ENCODE results near the gene UTS2. TPM values are rescaled to one million over a fixed set of nuclear protein-coding genes. Genes with fewer than 3 reads are reported as not detected.
A peak's percentile ranks its signal among the peaks of the same experiment; 100 is the strongest.

The UTS2 gene
- polyA plus RNA-seq, 3 donors from 2014 or later, result 15.9 to 33.0 (median 20.1) TPM

DNA sequence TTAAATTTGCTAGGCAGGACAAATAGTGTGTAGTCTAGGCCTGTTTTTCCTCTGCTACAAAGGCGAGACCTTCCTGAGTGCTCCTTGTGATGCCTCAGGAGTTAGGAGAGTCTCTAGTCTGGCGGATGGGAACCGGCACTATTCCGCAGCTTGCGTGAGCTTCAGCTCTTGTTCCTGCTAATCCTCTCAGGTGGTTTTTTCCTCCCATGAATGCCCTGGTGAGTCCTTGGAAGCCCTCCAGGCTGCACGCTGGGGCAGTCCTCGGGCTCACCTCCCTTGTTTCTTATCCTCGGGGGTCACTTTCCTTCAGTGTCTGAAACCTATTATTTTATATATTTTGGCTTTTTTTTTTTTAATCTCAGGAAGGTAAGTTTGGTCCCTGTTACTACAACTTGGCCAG, 28.2 kb downstream of the UTS2 start:
- Mint-ChIP-seq H3K27me3 (ENCODE audit: low read depth in 3 of 3) (peaks cover 0 to 2% (median 0%) of the 10 kb centered on the region in 3 donors), H3K36me3 (peaks cover 14 to 48% (median 40%) of the 10 kb centered on the region in 3 donors), H3K9me3 (no peaks in the 10 kb centered on the region), H3K4me1 (peaks cover 8 to 15% of the 10 kb centered on the region in 2 donors), H3K4me3 (no peak overlapping the region), H3K27ac (no peak overlapping the region)
- no peak for DNase-seq

DNA sequence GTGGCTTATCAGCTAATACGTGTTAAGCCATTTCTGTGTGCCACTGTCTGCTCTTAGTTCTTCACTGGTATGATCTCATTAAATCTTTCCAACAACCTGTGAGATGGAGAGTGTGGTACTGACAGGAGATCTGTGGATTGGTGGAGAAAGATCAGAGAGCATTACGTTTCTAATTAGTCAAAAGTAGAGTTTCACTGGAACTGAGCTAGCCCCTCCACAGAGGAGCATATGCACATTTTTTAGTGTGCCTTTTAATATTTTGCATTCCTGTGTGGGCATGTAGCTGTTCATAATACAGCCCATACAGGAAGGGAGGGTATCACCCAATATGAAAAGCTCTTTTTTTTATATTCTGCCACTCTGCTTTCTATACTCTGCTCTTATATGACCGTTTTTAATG, 31.6 kb downstream of the UTS2 start:
- H3K4me1 Mint-ChIP-seq, result peaks cover 0 to under 1% of the 10 kb centered on the region in 2 donors
- DNase-seq, result no peak
- peaks cover 12 to 45% (median 36%) of the 10 kb centered on the region in 3 donors for H3K36me3 Mint-ChIP-seq
- H3K27ac Mint-ChIP-seq, result no peak overlapping the region
- no peaks in the 10 kb centered on the region for H3K9me3 Mint-ChIP-seq
- peaks cover 0 to 2% (median 0%) of the 10 kb centered on the region in 3 donors for H3K27me3 Mint-ChIP-seq (ENCODE audit: low read depth in 3 of 3)
- no peak overlapping the region for H3K4me3 Mint-ChIP-seq

DNA sequence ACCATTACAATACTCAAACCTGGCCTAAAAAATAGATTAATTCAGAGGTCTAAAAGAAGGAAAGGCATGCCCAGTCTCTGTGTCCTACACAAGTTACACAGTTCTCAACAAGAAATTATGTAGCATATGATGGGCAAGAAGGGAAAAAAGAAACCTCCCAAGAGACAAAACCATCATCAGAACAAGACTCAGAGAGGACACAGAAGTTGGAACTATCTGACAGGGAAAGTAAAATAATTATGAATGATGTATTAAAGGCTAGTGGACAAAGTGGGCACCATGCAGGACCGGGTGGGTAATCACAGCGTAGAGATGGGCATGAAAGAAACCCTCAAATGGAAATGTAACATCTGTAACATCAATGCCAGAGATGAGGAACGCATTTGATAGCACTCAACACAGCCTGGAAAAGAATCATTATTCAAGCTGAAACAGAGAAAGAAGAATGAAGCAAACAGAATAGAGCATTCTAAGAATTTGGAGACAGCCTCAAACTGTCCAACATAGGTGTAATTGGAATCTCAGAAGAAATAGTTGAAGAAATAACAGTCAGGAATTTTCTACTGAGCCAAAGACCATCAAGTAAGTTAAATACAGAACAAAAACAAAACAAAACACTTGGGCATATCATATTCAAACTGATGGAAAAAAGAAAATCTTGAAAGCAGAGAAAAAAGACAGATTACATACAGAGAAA, 39.0 kb downstream of the UTS2 start:
- Mint-ChIP-seq H3K36me3 (peaks cover 18 to 41% (median 30%) of the 10 kb centered on the region in 3 donors), H3K9me3 (peaks cover 9 to 17% (median 16%) of the 10 kb centered on the region in 6 donors), H3K27me3 (ENCODE audit: low read depth in 3 of 3) (no peaks in the 10 kb centered on the region), H3K4me1 (no peaks in the 10 kb centered on the region), H3K4me3 (no peak overlapping the region), H3K27ac (no peak overlapping the region)
- DNase-seq, result no peak

DNA sequence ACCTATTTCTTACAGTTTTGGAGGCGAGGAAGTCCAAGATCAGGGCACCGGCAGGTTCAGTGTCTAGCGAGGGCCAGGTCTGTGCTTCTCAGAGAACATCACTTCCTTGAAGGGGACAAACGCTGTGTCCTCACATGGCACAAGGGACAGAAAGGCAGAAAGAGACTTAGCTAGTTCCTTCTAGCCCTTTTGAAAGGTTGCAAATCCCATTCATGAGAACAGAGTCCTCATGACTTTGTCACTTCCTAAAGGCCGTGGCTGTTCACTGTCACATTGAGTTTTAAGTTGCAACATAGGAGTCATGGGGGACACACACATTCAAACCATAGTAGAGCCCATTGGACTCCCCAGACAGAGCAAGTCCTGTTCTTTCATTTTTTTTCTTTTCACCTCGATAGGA, 41.4 kb downstream of the UTS2 start:
- H3K36me3 Mint-ChIP-seq, result peaks cover 18 to 43% (median 30%) of the 10 kb centered on the region in 3 donors
- peak overlapping the region in 1 of 6 donors; percentile 65 for H3K27ac Mint-ChIP-seq
- no peak overlapping the region for H3K4me3 Mint-ChIP-seq
- DNase-seq, result no peak
- no peaks in the 10 kb centered on the region for H3K27me3 Mint-ChIP-seq (ENCODE audit: low read depth in 3 of 3)
- H3K9me3 Mint-ChIP-seq, result peaks cover 9 to 17% (median 16%) of the 10 kb centered on the region in 6 donors
- H3K4me1 Mint-ChIP-seq, result peaks cover 0 to 1% of the 10 kb centered on the region in 2 donors

DNA sequence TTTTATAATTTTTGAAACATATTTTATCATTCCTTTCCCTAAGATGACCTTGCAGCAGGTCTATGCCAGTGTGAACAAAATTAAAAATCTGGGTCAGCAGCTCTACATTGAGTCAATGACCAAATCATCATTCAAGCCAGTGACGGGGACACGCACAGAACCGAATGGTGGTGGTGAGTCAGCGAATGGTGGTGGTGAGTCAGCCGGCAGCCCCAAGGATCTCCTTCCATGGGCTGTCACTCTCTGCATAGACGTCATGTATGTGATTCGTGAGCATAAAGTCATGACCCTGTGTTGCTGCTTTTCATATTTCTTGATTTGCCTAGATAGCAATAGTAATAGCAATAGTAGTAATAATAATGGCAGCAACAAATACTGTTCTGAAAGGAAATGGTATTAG, 42.5 kb downstream of the UTS2 start:
- Mint-ChIP-seq H3K27me3 (ENCODE audit: low read depth in 3 of 3) (no peaks in the 10 kb centered on the region), H3K4me3 (no peak overlapping the region), H3K27ac (no peak overlapping the region), H3K4me1 (peaks cover 0 to 1% of the 10 kb centered on the region in 2 donors), H3K36me3 (peaks cover 21 to 43% (median 30%) of the 10 kb centered on the region in 3 donors), H3K9me3 (peaks cover 9 to 17% (median 16%) of the 10 kb centered on the region in 6 donors)
- no peak for DNase-seq

DNA sequence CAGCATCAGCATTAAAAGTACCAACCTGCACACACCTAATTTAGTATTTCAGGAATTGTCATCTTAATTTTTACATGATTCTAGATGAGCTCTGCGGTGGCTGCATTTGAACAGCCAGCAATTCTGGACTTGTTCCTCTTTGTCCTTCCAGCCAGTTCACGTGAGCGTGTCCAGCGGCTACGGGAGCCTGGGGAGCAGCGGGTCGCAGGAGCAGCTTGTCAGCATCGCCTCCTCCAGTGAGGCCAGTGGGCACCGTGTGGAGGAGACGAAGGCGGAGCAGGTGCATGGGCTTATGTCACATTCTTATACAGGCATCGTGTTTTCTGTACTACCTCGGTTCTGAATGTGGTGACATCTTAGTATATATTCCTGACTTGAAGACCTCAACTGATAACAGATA, 43.1 kb downstream of the UTS2 start:
- Mint-ChIP-seq H3K27ac (no peak overlapping the region), H3K27me3 (ENCODE audit: low read depth in 3 of 3) (no peaks in the 10 kb centered on the region), H3K4me3 (no peak overlapping the region), H3K4me1 (peaks cover 0 to 1% of the 10 kb centered on the region in 2 donors), H3K36me3 (peaks cover 26 to 45% (median 35%) of the 10 kb centered on the region in 3 donors), H3K9me3 (peaks cover 9 to 17% (median 16%) of the 10 kb centered on the region in 6 donors)
- no peak for DNase-seq

DNA sequence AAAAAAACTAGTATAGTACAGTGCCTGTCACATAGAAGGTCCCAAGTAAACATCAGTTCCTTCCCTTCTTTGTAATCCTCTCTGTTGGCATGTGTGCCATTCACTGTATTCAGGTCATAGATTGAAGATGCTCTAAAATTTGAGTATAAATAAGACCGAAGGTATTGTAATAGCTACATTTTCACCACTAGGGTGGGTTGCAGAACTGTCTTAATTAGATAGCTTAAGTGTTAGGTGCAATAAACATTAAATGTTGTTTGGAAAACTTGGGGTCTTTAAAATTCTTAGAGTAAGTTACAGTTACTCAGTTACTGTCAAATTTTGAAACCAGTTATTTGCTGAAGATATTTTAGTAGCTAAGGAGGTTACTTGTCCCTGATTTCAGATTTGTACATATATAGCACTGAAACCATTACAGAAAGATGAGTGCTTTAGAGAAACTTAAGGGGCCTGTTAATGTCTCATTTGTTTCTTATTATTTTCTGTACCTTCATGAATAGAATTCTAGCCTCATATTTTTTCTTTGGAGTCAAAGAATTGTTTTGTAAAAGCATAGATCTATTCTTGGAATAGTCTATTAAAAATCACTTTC, 44.5 kb downstream of the UTS2 start:
- H3K36me3 Mint-ChIP-seq, result peaks cover 15 to 40% (median 27%) of the 10 kb centered on the region in 3 donors
- peaks cover 0 to 1% of the 10 kb centered on the region in 2 donors for H3K4me1 Mint-ChIP-seq
- DNase-seq, result peak; percentile 22 to 43 (median 42)
- H3K27ac Mint-ChIP-seq, result no peak overlapping the region
- no peak overlapping the region for H3K4me3 Mint-ChIP-seq
- no peaks in the 10 kb centered on the region for H3K27me3 Mint-ChIP-seq (ENCODE audit: low read depth in 3 of 3)
- H3K9me3 Mint-ChIP-seq, result peaks cover 5 to 6% (median 6%) of the 10 kb centered on the region in 6 donors

DNA sequence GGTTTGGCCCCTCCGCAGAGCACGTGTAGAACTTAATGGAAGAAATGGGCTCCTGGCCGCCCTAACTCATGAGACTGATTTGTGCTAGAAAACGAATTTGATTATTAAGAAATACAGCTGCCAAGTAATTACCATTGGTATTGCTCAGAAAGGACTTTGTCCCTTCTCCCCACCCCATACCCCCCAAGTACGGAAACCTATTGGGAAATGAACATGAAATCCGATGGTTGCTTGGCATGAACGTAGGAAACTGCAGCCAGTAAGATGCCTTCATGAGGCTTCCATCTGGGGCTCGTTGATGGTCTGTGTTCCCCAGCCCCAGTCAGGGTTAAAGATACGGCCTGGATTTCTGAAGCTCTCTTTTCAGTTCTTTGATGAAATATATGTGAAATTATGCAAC, 47.4 kb downstream of the UTS2 start:
- H3K27me3 Mint-ChIP-seq (ENCODE audit: low read depth in 3 of 3), result peaks cover 0 to 2% (median 0%) of the 10 kb centered on the region in 3 donors
- H3K36me3 Mint-ChIP-seq, result peaks cover 10 to 22% (median 11%) of the 10 kb centered on the region in 3 donors
- no peak overlapping the region for H3K4me3 Mint-ChIP-seq
- peaks cover 0 to 1% of the 10 kb centered on the region in 2 donors for H3K4me1 Mint-ChIP-seq
- DNase-seq, result no peak
- no peak overlapping the region for H3K27ac Mint-ChIP-seq
- no peaks in the 10 kb centered on the region for H3K9me3 Mint-ChIP-seq

Other genes starting within 250 kb of the UTS2 start
- 10 to 100 TPM; 42.1 to 57.9 (median 51.5) TPM for gene VAMP3, start 81.8 kb downstream of the UTS2 start, polyA plus RNA-seq
- 1 to 10 TPM; 1.7 to 4.7 (median 3.5) TPM for gene PER3, start 68.8 kb downstream of the UTS2 start, polyA plus RNA-seq
- gene TNFRSF9, start 87.8 kb upstream of the UTS2 start, polyA plus RNA-seq, result 10 to 100 TPM in 2 of 3 donors, 1 to 10 TPM in 1; 6.5 to 21.9 (median 10.9) TPM
- gene PARK7, start 108.6 kb upstream of the UTS2 start, polyA plus RNA-seq, result 100 to 1,000 TPM; 400 to 579 (median 427) TPM
- 1 to 10 TPM in 1 of 3 donors, under 1 TPM in 1, not detected in 1; 0.33 to 1.1 TPM for gene ERRFI1, start 173.2 kb upstream of the UTS2 start, polyA plus RNA-seq